GM12872 (cell line): ENCODE data around the gene RAB7B.

ENCODE experiments used
- TF ChIP-seq, protein P1 (sequence below): IDR thresholded peaks from 3 replicates; pipeline ENCODE4 v1.5.1; 2011; ENCODE audit warnings: low read depth, mild to moderate bottlenecking, low read length, moderate library complexity; ENCODE audit not compliant: insufficient read depth

The RAB7B gene

GRCh38 chr1:206000641-206001339, 2.4 kb downstream of the RAB7B start:
- TF ChIP-seq, protein P1, sequence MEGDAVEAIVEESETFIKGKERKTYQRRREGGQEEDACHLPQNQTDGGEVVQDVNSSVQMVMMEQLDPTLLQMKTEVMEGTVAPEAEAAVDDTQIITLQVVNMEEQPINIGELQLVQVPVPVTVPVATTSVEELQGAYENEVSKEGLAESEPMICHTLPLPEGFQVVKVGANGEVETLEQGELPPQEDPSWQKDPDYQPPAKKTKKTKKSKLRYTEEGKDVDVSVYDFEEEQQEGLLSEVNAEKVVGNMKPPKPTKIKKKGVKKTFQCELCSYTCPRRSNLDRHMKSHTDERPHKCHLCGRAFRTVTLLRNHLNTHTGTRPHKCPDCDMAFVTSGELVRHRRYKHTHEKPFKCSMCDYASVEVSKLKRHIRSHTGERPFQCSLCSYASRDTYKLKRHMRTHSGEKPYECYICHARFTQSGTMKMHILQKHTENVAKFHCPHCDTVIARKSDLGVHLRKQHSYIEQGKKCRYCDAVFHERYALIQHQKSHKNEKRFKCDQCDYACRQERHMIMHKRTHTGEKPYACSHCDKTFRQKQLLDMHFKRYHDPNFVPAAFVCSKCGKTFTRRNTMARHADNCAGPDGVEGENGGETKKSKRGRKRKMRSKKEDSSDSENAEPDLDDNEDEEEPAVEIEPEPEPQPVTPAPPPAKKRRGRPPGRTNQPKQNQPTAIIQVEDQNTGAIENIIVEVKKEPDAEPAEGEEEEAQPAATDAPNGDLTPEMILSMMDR: no peak

DNA sequence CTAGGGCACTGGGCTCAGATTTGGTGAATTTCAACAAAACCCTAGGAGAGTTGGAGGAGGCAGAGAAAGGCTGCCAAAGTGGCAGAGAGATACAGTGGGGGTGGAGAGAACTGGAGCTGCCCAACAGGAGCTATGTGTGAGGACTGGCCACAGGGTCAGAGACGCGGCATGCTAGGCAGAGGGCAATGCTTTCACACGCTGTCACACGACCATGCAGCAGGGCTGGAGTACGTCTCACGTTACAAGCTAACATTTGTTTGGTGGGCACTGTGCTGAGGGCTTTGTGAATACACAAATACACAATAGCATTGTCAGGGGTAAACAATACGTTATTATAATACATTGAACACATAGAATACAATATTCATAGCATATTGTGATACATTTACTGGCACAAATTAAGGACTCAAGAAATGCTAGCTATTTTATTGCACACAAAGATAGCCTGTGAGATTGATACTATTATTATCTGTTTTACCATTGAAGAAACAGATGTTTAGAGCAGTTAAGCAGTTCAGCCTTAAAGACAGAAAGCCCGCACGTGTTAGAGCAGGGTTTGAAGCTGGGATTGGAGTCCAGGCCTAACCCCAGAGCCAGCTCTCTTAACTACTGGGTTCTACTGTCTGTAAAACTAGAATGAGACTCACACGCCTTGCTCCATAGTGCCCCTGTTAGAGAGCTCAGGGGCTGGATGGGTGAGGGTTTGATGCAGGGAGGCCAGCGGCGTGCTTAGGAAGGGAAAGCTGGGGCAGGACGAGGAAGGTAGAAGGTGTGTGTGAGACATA, 4.5 kb downstream of the RAB7B start:
- TF ChIP-seq, protein P1: no peak

DNA sequence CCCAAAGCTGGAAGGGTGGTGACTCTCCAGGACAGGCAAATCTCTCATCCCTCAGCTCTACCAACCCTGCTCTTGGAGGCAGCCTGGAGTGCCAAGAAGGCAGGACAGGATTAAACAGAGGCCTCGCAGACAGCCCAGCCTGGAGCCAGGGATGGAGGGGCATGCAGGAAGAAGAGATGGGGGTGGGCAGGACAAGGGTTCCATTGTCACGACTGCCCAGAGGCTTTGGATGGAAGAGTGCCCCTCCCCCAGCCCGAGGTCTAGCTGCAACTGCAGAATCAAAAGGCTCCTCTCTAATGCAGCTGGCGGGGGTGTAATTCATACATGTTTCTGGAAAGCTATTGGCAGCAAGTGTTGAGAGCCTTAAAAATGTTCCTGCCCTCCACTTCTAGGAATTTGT, 8.8 kb downstream of the RAB7B start:
- TF ChIP-seq, protein P1: no peak

DNA sequence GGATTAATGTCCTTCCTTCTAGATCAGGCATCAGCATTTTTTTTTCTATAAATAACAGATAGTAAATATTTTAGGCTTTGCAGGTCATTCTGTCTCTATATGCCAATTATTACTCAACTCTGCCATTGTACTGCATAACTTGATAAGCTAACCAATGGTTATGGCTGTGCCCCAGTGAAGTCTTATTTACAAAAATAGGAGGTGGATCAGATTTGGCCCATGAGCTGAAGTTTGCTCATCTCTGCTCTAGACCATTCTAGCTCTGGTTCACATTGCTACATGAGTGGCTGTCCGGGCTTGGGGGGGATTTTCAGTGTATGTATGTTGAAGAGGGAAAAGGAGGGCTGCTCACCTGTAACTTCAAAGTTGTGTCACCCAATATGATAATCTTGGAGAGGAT, 10.1 kb downstream of the RAB7B start:
- TF ChIP-seq, protein P1: no peak

GRCh38 chr1:205992218-205992882, 10.8 kb downstream of the RAB7B start:
- TF ChIP-seq, protein P1: no peak

DNA sequence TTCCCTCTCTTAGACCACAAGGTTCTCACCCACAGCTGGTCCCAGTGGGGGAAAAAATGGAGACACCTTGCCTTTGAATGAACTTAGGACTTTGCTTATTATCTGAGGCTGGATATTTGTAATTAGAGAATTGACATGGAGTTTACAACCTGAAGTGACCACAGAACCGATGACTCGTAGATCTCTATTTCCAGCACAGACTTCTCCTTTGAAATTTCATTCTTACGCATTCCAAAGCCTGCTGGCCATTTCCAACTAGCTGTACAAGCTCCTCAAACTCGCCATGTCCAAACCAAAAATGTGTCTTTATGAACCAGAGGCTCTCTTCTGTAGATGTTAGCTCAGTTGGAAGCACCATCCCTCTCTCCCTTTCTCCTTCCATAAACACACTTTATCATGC, 12.0 kb downstream of the RAB7B start:
- TF ChIP-seq, protein P1: no peak

DNA sequence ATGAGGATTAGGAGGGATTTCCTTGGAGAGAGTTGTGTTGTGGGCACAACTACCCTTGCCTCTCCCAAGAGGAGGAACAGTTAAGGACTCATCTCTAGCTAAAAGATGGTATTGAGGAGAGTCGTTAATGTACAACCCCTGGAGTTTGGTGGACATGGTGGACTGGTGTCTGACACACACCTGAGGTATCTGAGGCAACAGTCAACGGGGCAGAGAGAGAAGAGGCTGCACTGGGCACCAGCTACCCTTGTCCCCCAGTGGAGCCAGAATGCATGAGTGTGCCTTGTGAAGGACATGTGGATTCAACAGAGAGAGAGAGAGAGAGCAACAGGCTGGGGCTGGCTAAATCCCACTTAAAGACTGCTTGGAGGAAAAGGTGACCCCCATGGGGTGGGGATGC, 13.0 kb downstream of the RAB7B start:
- TF ChIP-seq, protein P1: no peak
